HepG2 (cell line): Measurements from ENCODE around the gene MAPK14. TPM values are rescaled to one million over a fixed set of nuclear protein-coding genes. Genes with fewer than 3 reads are reported as not detected.
A peak's percentile ranks its signal among the peaks of the same experiment; 100 is the strongest.

ENCODE experiments used
- CBX5 ChIP-seq: sonication (generic); formaldehyde crosslinking; IDR thresholded peaks from 2 replicates; pipeline ENCODE4 v1.4.0; 2020; ENCODE audit warnings: missing genetic modification reagents, borderline replicate concordance
- DNMT3B ChIP-seq: conservative IDR thresholded peaks from 2 replicates; pipeline ENCODE4 v1.6.1; 2016; ENCODE audit warnings: missing biosample characterization, control low read depth
- FOXO1 ChIP-seq: sonication (generic); formaldehyde crosslinking; IDR thresholded peaks from 2 replicates; pipeline ENCODE4 v1.4.0; 2020; ENCODE audit warnings: missing genetic modification reagents
- HOXA3 ChIP-seq: sonication (generic); formaldehyde crosslinking; IDR thresholded peaks from 2 replicates; pipeline ENCODE4 v1.5.0; 2020; ENCODE audit warnings: missing genetic modification reagents
- KDM3A ChIP-seq: IDR thresholded peaks from 2 replicates; pipeline ENCODE4 v1.6.1; 2018; ENCODE audit warnings: low read depth, missing compliant biosample characterization
- MBD4 ChIP-seq: IDR thresholded peaks from 2 replicates; pipeline ENCODE4 v1.6.1; 2012; ENCODE audit warnings: low read length, inconsistent platforms, borderline replicate concordance
- MBNL3 ChIP-seq: fragments of 250-450 bp; sonication (Bioruptor Pico); conservative IDR thresholded peaks from 2 replicates; pipeline ENCODE4 v1.8.0; 2022; ENCODE audit warnings: mild to moderate bottlenecking, inconsistent platforms
- MXI1 ChIP-seq: IDR thresholded peaks from 3 replicates; pipeline ENCODE4 v1.6.1; 2012; ENCODE audit warnings: low read depth, low read length, inconsistent platforms, borderline replicate concordance
- NBN ChIP-seq: fragments of 450-650 bp; conservative IDR thresholded peaks from 2 replicates; pipeline ENCODE4 v1.6.1; 2017
- NKX3-1 ChIP-seq: sonication (generic); formaldehyde crosslinking; IDR thresholded peaks from 2 replicates; pipeline ENCODE4 v1.5.0; 2020; ENCODE audit warnings: missing genetic modification reagents
- RBAK ChIP-seq: sonication (generic); formaldehyde crosslinking; IDR thresholded peaks from 2 replicates; pipeline ENCODE4 v1.5.1; 2020; ENCODE audit warnings: mild to moderate bottlenecking, missing genetic modification reagents
- SIX1 ChIP-seq: sonication (generic); formaldehyde crosslinking; IDR thresholded peaks from 2 replicates; pipeline ENCODE4 v1.4.0; 2020; ENCODE audit warnings: missing genetic modification reagents, borderline replicate concordance
- SMAD1 ChIP-seq: sonication (generic); formaldehyde crosslinking; IDR thresholded peaks from 2 replicates; pipeline ENCODE4 v1.4.0; 2020; ENCODE audit warnings: missing genetic modification reagents, low read depth, mild to moderate bottlenecking, borderline replicate concordance
- SP4 ChIP-seq: sonication (generic); formaldehyde crosslinking; IDR thresholded peaks from 2 replicates; pipeline ENCODE4 v1.8.1; 2023; ENCODE audit warnings: mild to moderate bottlenecking, missing genetic modification reagents
- U2AF1 ChIP-seq: fragments of 200-400 bp; formaldehyde crosslinking; optimal IDR thresholded peaks from 2 replicates; pipeline ENCODE3; 2017; ENCODE audit warnings: mild to moderate bottlenecking, low read depth, low read length
- ZFYVE20 ChIP-seq: sonication (generic); formaldehyde crosslinking; IDR thresholded peaks from 2 replicates; pipeline ENCODE4 v1.8.0; 2023; ENCODE audit warnings: low read depth, mild to moderate bottlenecking, moderate library complexity, missing genetic modification reagents, borderline replicate concordance
- ZIK1 ChIP-seq: sonication (generic); formaldehyde crosslinking; IDR thresholded peaks from 2 replicates; pipeline ENCODE4 v1.5.0; 2020; ENCODE audit warnings: mild to moderate bottlenecking, low read depth, missing genetic modification reagents, borderline replicate concordance
- ZNF749 ChIP-seq: sonication (generic); formaldehyde crosslinking; IDR thresholded peaks from 2 replicates; pipeline ENCODE4 v1.8.0; 2022; ENCODE audit warnings: mild to moderate bottlenecking, missing genetic modification reagents, moderate library complexity, borderline replicate concordance
- ZNF768 ChIP-seq: sonication (generic); formaldehyde crosslinking; IDR thresholded peaks from 2 replicates; pipeline ENCODE4 v1.4.0; 2020; ENCODE audit warnings: missing genetic modification reagents
- ZNF775 ChIP-seq: sonication (generic); formaldehyde crosslinking; IDR thresholded peaks from 2 replicates; pipeline ENCODE4 v1.4.0; 2020; ENCODE audit warnings: missing genetic modification reagents, mild to moderate bottlenecking, moderate library complexity, borderline replicate concordance
- ZNF788 ChIP-seq: sonication (generic); formaldehyde crosslinking; IDR thresholded peaks from 2 replicates; pipeline ENCODE4 v1.5.0; 2020; ENCODE audit warnings: mild to moderate bottlenecking, missing genetic modification reagents, borderline replicate concordance
- ZNF839 ChIP-seq: sonication (generic); formaldehyde crosslinking; IDR thresholded peaks from 2 replicates; pipeline ENCODE4 v1.4.0; 2020; ENCODE audit warnings: missing genetic modification reagents, mild to moderate bottlenecking, borderline replicate concordance
- ZSCAN29 ChIP-seq: sonication (generic); formaldehyde crosslinking; conservative IDR thresholded peaks from 2 replicates; pipeline ENCODE4 v1.4.0; 2020; ENCODE audit warnings: mild to moderate bottlenecking, missing genetic modification reagents
- polyA plus RNA-seq, 8 experiments: library from polyadenylated mRNA; depleted of rRNA in 3 of 8; stranded (reverse) in 7 of 8; unstranded in 1 of 8; fragments of >200 nt; fragmentation: Illumina TruSeq in 4 of 8; extraction: Trizol in 4 of 8; gene quantifications; 2 replicates each; pipeline versions ENCODE4 v1.2.1 to v1.2.3, GENCODE V29; 2011 to 2016; ENCODE audit warnings: low read depth in 4 of 8, missing spikeins in 1 of 8, mixed read lengths in 1 of 8; ENCODE audit not compliant: insufficient read depth in 1 of 8
- total RNA-seq, 5 experiments: library from RNA; depleted of rRNA; stranded (reverse); fragments of >200 nt; fragmentation: Illumina TruSeq; extraction: Trizol; gene quantifications; 2 replicates each; pipeline ENCODE4 v1.2.3, GENCODE V29; 2016; ENCODE audit warnings: low read depth in 1 of 5
- TF ChIP-seq, protein P1 (sequence below): sonication (generic); formaldehyde crosslinking; IDR thresholded peaks from 2 replicates; pipeline ENCODE4 v1.4.0; 2020; ENCODE audit warnings: missing genetic modification reagents, low read depth, mild to moderate bottlenecking, borderline replicate concordance
- TF ChIP-seq, protein P2 (sequence below), 2 experiments: fragments of 450-650 bp in 1 of 2; sonication (generic) in 1 of 2; formaldehyde crosslinking; IDR thresholded peaks; 2 replicates each; pipeline versions ENCODE4 v1.5.0 to v1.8.0; 2020 to 2022; ENCODE audit warnings: mild to moderate bottlenecking in 1 of 2, missing genetic modification reagents in 1 of 2
- TF ChIP-seq, protein P3 (sequence below): sonication (generic); formaldehyde crosslinking; IDR thresholded peaks from 2 replicates; pipeline ENCODE4 v1.4.0; 2020; ENCODE audit warnings: missing genetic modification reagents
- TF ChIP-seq, protein P4 (sequence below): sonication (generic); formaldehyde crosslinking; IDR thresholded peaks from 2 replicates; pipeline ENCODE4 v1.8.1; 2023; ENCODE audit warnings: missing genetic modification reagents, mild to moderate bottlenecking, borderline replicate concordance

MAPK14 gene
- total and polyA plus RNA-seq, 2 of the 13 experiments (the other 11 are each of a cell fraction or from before 2014, with no cell fraction given), result 66.3 to 67.3 TPM

DNA sequence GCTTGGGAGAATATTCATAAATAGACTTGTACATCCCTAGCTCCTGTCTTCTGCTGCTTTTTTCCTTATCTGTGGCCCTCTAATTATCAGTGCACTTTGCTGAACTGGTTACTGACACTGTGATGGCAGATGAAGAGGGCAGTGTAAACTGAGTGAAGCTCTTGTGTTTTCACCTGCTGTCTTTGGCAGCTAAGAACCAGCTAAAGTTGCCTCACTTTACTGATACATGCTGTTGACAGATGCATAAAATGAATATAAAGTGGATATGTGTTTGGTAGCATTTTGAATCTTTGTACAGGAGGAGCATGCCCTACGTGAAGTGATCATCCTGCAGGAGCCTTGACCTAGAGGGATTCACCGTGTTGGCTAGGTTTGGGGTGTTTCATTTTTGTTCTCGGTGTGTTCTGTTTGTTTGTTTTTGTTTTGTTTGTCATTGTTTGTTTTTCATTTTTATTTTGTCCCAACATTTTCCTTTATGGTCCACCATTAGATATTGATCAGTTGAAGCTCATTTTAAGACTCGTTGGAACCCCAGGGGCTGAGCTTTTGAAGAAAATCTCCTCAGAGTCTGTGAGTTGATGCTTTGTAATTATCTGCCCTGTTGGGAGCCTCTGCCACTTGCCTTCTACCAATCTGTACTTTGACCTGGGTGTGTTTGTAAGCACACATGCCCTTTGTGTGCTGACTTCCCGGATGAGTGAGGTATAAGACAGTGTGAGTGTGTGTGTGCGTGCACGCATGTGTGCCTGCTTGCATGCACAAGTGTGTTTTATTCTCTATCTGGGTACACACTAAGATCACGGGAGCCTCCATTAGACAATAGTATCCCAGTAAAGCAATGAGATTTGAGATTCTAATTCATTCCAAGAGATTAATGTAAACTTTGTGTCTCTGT is 68.1 kb downstream of the MAPK14 start (continued):
- TF ChIP-seq, protein P1, sequence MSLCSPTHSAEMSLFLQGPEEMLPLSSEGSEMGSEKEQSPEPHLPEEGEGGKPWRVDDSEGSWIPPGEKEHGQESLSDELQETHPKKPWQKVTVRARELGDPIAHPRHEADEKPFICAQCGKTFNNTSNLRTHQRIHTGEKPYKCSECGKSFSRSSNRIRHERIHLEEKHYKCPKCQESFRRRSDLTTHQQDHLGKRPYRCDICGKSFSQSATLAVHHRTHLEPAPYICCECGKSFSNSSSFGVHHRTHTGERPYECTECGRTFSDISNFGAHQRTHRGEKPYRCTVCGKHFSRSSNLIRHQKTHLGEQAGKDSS, result peak; percentile 82; the same call in 1 of the 2 replicates
- TF ChIP-seq CBX5 (peak; percentile 97; the same call in 1 of the 2 replicates), ZNF749 (CRISPR knock-in tag) (no peak), MXI1 (peak; percentile 93; the same call in 2 of the 3 replicates), U2AF1 (peak; percentile 37), DNMT3B (CRISPR knock-in tag) (0 out of 2 replicates have a peak, but pooled peaks have one; percentile 23), ZSCAN29 (CRISPR knock-in tag) (no peak), KDM3A (peak; percentile 69; the same call in 1 of the 2 replicates), ZNF775 (CRISPR knock-in tag) (no peak), ZIK1 (no peak), RBAK (CRISPR knock-in tag) (no peak), MBD4 (0 out of 2 replicates have a peak, but pooled peaks have one; percentile 83), ZFYVE20 (no peak), HOXA3 (CRISPR knock-in tag) (peak; percentile 93), ZNF768 (CRISPR knock-in tag) (no peak), NBN (no peak), SMAD1 (CRISPR knock-in tag) (peak; percentile 59; the same call in 1 of the 2 replicates), SP4 (CRISPR knock-in tag) (0 out of 2 replicates have a peak, but pooled peaks have one; percentile 35), NKX3-1 (0 out of 2 replicates have a peak, but pooled peaks have one; percentile 29), ZNF788 (CRISPR knock-in tag) (peak; percentile 94; the same call in 1 of the 2 replicates), SIX1 (peak; percentile 68; the same call in 1 of the 2 replicates), ZNF839 (CRISPR knock-in tag) (no peak), MBNL3 (CRISPR knock-in tag) (peak; percentile 43; the same call in 1 of the 2 replicates), FOXO1 (CRISPR knock-in tag) (peak; percentile 97)
- TF ChIP-seq, protein P2, sequence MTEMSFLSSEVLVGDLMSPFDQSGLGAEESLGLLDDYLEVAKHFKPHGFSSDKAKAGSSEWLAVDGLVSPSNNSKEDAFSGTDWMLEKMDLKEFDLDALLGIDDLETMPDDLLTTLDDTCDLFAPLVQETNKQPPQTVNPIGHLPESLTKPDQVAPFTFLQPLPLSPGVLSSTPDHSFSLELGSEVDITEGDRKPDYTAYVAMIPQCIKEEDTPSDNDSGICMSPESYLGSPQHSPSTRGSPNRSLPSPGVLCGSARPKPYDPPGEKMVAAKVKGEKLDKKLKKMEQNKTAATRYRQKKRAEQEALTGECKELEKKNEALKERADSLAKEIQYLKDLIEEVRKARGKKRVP (CRISPR knock-in tag; IDR thresholded peaks at IDR 0.05), result peak in 1 of 2 experiments; percentile 75; a peak in 2 of 4 replicates
- TF ChIP-seq, protein P3, sequence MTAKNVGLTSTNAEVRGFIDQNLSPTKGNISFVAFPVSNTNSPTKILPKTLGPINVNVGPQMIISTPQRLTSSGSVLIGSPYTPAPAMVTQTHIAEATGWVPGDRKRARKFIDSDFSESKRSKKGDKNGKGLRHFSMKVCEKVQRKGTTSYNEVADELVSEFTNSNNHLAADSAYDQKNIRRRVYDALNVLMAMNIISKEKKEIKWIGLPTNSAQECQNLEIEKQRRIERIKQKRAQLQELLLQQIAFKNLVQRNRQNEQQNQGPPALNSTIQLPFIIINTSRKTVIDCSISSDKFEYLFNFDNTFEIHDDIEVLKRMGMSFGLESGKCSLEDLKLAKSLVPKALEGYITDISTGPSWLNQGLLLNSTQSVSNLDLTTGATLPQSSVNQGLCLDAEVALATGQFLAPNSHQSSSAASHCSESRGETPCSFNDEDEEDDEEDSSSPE (CRISPR knock-in tag), result 0 out of 2 replicates have a peak, but pooled peaks have one; percentile 55
- TF ChIP-seq, protein P4, sequence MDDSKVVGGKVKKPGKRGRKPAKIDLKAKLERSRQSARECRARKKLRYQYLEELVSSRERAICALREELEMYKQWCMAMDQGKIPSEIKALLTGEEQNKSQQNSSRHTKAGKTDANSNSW, result no peak
